SK-N-SH treated with all-trans-retinoic acid at 6 μM for 48 hours (cell line): ENCODE data around the gene ATF6B.

Source experiments
- ATAC-seq: fragments of 200-7000 bp; cut with Tn5 transposase; 3 replicates; pipeline ENCODE4 v1.9.1; 2020; ENCODE audit warnings: mild to moderate bottlenecking, moderate library complexity
- ARNTL ChIP-seq: fragments of 450-650 bp; formaldehyde crosslinking; IDR thresholded peaks from 2 replicates; pipeline ENCODE4 v1.5.0; 2020; ENCODE audit warnings: low read depth, mild to moderate bottlenecking, moderate library complexity, borderline replicate concordance
- CSDC2 ChIP-seq: fragments of 250-450 bp; sonication (Bioruptor Pico); IDR thresholded peaks from 2 replicates; pipeline ENCODE4 v1.5.0; 2020; ENCODE audit warnings: mild to moderate bottlenecking, moderate library complexity
- ESRRG ChIP-seq: fragments of 250-450 bp; sonication (Bioruptor Pico); IDR thresholded peaks from 2 replicates; pipeline ENCODE4 v1.6.1; 2021; ENCODE audit warnings: mild to moderate bottlenecking
- GLIS3 ChIP-seq: fragments of 250-450 bp; sonication (Bioruptor Pico); IDR thresholded peaks from 2 replicates; pipeline ENCODE4 v1.5.0; 2020; ENCODE audit warnings: mild to moderate bottlenecking, moderate library complexity
- ISL1 ChIP-seq: fragments of 250-450 bp; sonication (Bioruptor Pico); IDR thresholded peaks from 2 replicates; pipeline ENCODE4 v2.1.2; 2022; ENCODE audit warnings: mild to moderate bottlenecking, moderate library complexity
- OSR1 ChIP-seq: fragments of 250-450 bp; sonication (Bioruptor Pico); IDR thresholded peaks from 2 replicates; pipeline ENCODE4 v1.8.0; 2022; ENCODE audit warnings: moderate library complexity, mild to moderate bottlenecking, inconsistent platforms
- PPARA ChIP-seq: fragments of 250-450 bp; sonication (Bioruptor Pico); IDR thresholded peaks from 2 replicates; pipeline ENCODE4 v1.5.0; 2020; ENCODE audit warnings: mild to moderate bottlenecking, borderline replicate concordance
- RARB ChIP-seq: fragments of 250-450 bp; sonication (Bioruptor Pico); IDR thresholded peaks from 2 replicates; pipeline ENCODE4 v1.8.0; 2021; ENCODE audit warnings: mild to moderate bottlenecking, moderate library complexity
- SNAI2 ChIP-seq: fragments of 250-450 bp; sonication (Bioruptor Pico); IDR thresholded peaks from 2 replicates; pipeline ENCODE4 v1.5.0; 2020; ENCODE audit warnings: mild to moderate bottlenecking, moderate library complexity
- TCF4 ChIP-seq: fragments of 250-450 bp; sonication (Bioruptor Pico); IDR thresholded peaks from 2 replicates; pipeline ENCODE4 v1.8.0; 2021; ENCODE audit warnings: mild to moderate bottlenecking, moderate library complexity, borderline replicate concordance
- TOX ChIP-seq: fragments of 250-450 bp; sonication (Bioruptor Pico); IDR thresholded peaks from 2 replicates; pipeline ENCODE4 v1.8.0; 2021; ENCODE audit warnings: mild to moderate bottlenecking, moderate library complexity, borderline replicate concordance
- ZC3H10 ChIP-seq: fragments of 250-450 bp; sonication (Bioruptor Pico); IDR thresholded peaks from 2 replicates; pipeline ENCODE4 v1.5.1; 2021; ENCODE audit warnings: mild to moderate bottlenecking, moderate library complexity
- ZFP3 ChIP-seq: fragments of 250-450 bp; sonication (Bioruptor Pico); IDR thresholded peaks from 2 replicates; pipeline ENCODE4 v1.5.0; 2020; ENCODE audit warnings: mild to moderate bottlenecking, moderate library complexity
- ZFP30 ChIP-seq: fragments of 450-650 bp; formaldehyde crosslinking; IDR thresholded peaks from 2 replicates; pipeline ENCODE4 v1.5.0; 2022; ENCODE audit warnings: mild to moderate bottlenecking, moderate library complexity
- ZNF565 ChIP-seq: fragments of 450-650 bp; formaldehyde crosslinking; conservative IDR thresholded peaks from 2 replicates; pipeline ENCODE4 v1.5.0; 2020; ENCODE audit warnings: low read depth, mild to moderate bottlenecking, moderate library complexity
- ZNF70 ChIP-seq: fragments of 450-650 bp; formaldehyde crosslinking; IDR thresholded peaks from 2 replicates; pipeline ENCODE4 v1.5.0; 2020; ENCODE audit warnings: mild to moderate bottlenecking, moderate library complexity
- ZNF8 ChIP-seq: fragments of 450-650 bp; formaldehyde crosslinking; IDR thresholded peaks from 2 replicates; pipeline ENCODE4 v1.5.0; 2020; ENCODE audit warnings: mild to moderate bottlenecking, moderate library complexity
- TF ChIP-seq, protein P1 (sequence below): fragments of 250-450 bp; sonication (Bioruptor Pico); IDR thresholded peaks from 2 replicates; pipeline ENCODE4 v1.8.0; 2020; ENCODE audit warnings: mild to moderate bottlenecking, moderate library complexity, borderline replicate concordance
- TF ChIP-seq, protein P2 (sequence below): fragments of 250-450 bp; sonication (Bioruptor Pico); IDR thresholded peaks from 2 replicates; pipeline ENCODE4 v1.8.0; 2021; ENCODE audit warnings: low read depth, mild to moderate bottlenecking, moderate library complexity, borderline replicate concordance
- TF ChIP-seq, protein P3 (sequence below): fragments of 250-450 bp; sonication (Bioruptor Pico); IDR thresholded peaks from 2 replicates; pipeline ENCODE4 v1.5.0; 2020; ENCODE audit warnings: mild to moderate bottlenecking, moderate library complexity
- TF ChIP-seq, protein P4 (sequence below): fragments of 250-450 bp; sonication (Bioruptor Pico); IDR thresholded peaks from 2 replicates; pipeline ENCODE4 v1.5.1; 2020; ENCODE audit warnings: low read depth, mild to moderate bottlenecking, moderate library complexity

Gene ATF6B

DNA sequence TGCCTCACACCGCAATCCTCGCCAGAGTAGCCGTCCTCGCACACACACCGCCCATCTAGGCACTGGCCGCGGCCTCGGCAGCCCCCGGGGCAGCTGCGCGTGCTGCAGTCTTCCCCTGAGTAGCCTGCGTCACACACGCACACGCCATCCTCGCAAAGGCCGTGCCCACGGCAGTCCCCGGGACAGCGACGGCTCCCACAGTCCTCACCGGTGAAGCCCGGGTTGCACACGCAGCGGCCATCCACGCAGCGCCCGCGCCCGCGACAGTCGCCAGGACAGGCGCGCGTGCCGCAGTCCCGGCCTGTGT is 32.0 kb downstream of the ATF6B start:
- peak; percentile 49 for ATAC-seq
- TF ChIP-seq ZFP30, result no peak
- TF ChIP-seq CSDC2, result no peak
- TF ChIP-seq ZNF70 (CRISPR knock-in tag), result no peak
- TF ChIP-seq, protein P1, sequence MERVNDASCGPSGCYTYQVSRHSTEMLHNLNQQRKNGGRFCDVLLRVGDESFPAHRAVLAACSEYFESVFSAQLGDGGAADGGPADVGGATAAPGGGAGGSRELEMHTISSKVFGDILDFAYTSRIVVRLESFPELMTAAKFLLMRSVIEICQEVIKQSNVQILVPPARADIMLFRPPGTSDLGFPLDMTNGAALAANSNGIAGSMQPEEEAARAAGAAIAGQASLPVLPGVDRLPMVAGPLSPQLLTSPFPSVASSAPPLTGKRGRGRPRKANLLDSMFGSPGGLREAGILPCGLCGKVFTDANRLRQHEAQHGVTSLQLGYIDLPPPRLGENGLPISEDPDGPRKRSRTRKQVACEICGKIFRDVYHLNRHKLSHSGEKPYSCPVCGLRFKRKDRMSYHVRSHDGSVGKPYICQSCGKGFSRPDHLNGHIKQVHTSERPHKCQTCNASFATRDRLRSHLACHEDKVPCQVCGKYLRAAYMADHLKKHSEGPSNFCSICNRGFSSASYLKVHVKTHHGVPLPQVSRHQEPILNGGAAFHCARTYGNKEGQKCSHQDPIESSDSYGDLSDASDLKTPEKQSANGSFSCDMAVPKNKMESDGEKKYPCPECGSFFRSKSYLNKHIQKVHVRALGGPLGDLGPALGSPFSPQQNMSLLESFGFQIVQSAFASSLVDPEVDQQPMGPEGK (CRISPR knock-in tag), result no peak

DNA sequence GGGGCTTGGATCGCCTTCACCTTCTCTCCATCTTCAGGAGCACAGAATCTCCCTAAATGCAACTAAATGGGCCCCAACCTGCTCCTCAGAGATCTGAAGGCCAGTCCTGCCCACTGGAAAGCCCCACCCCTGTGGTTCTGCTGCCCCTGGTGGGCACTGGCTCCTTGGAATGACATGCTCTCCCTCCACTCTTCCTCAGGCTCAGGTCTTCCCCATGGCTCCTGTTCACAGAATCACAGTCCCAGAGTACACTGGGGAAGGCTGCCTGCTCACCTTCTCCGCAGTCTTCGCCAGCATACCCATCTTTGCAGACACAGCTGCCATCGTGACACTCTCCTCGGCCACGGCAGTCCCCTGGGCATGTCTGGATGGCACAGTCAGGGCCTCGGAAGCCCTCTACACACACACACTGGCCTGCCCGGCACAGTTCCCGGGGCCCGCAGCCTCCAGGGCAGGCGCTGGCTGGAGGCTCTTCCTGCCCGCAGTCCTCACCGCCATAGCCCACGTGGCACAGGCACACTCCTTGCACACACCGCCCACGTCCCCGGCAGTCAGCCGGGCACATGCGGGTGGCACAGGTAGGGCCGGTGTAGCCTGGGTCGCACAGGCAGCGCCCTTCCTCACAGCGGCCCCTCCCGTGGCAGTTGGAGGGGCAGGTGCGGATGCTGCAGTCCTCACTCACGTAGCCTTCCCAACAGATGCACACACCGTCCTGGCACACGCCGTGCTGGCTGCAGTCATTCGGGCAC is 32.5 kb downstream of the ATF6B start:
- ATAC-seq, result peak; percentile 42
- TF ChIP-seq ZNF565 (CRISPR knock-in tag) (no peak), ZNF70 (CRISPR knock-in tag) (no peak), ZC3H10 (no peak), ZFP30 (no peak)
- TF ChIP-seq, protein P2, sequence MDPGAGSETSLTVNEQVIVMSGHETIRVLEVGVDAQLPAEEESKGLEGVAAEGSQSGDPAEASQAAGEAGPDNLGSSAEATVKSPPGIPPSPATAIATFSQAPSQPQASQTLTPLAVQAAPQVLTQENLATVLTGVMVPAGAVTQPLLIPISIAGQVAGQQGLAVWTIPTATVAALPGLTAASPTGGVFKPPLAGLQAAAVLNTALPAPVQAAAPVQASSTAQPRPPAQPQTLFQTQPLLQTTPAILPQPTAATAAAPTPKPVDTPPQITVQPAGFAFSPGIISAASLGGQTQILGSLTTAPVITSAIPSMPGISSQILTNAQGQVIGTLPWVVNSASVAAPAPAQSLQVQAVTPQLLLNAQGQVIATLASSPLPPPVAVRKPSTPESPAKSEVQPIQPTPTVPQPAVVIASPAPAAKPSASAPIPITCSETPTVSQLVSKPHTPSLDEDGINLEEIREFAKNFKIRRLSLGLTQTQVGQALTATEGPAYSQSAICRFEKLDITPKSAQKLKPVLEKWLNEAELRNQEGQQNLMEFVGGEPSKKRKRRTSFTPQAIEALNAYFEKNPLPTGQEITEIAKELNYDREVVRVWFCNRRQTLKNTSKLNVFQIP, result no peak

DNA sequence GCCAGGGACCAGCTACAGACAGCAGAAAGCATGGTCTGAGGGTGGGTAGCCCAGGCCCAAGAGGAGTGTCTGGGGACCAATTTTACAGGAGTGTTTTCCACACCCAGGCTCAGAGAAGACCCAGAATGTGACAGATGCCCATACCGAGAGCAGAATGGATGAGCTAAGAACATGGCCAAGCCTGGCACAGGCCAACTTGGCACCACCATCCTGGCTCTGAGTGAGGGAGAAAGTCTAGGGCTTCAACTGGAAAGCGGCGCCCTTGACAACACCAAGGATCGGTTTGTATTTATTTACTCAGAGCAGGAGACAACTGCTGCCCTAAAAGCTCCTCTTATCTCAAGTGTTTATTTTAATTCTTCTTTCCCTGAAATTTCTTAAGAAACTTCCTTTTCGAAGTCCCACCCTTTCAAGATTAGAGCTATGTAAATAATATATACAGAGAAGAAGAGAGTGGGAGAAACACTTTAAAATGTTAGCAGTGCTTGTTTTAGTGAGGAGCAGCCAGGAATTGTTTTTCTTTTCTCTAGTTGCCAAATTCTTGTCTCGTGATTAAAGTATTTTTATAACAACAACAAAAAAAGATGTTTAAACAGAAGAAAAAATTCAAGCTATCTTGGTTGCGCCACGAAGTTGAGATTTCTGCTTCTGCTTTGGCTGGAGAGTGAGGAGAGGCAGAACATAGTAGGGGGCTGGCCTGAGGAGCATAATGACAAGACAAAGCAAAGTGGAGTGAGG is 35.1 kb downstream of the ATF6B start:
- no peak for ATAC-seq
- TF ChIP-seq, protein P3, sequence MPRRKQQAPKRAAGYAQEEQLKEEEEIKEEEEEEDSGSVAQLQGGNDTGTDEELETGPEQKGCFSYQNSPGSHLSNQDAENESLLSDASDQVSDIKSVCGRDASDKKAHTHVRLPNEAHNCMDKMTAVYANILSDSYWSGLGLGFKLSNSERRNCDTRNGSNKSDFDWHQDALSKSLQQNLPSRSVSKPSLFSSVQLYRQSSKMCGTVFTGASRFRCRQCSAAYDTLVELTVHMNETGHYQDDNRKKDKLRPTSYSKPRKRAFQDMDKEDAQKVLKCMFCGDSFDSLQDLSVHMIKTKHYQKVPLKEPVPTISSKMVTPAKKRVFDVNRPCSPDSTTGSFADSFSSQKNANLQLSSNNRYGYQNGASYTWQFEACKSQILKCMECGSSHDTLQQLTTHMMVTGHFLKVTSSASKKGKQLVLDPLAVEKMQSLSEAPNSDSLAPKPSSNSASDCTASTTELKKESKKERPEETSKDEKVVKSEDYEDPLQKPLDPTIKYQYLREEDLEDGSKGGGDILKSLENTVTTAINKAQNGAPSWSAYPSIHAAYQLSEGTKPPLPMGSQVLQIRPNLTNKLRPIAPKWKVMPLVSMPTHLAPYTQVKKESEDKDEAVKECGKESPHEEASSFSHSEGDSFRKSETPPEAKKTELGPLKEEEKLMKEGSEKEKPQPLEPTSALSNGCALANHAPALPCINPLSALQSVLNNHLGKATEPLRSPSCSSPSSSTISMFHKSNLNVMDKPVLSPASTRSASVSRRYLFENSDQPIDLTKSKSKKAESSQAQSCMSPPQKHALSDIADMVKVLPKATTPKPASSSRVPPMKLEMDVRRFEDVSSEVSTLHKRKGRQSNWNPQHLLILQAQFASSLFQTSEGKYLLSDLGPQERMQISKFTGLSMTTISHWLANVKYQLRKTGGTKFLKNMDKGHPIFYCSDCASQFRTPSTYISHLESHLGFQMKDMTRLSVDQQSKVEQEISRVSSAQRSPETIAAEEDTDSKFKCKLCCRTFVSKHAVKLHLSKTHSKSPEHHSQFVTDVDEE, result no peak
- no peak for TF ChIP-seq ARNTL (CRISPR knock-in tag)
- TF ChIP-seq CSDC2, result no peak
- TF ChIP-seq ISL1, result no peak
- TF ChIP-seq ZNF70 (CRISPR knock-in tag), result no peak
- no peak for TF ChIP-seq RARB
- TF ChIP-seq, protein P2, result no peak
- no peak for TF ChIP-seq OSR1 (CRISPR knock-in tag)
- no peak for TF ChIP-seq PPARA
- TF ChIP-seq ZC3H10, result no peak
- no peak for TF ChIP-seq ZNF8 (CRISPR knock-in tag)
- no peak for TF ChIP-seq TCF4 (CRISPR knock-in tag)
- no peak for TF ChIP-seq ZFP3
- TF ChIP-seq, protein P4, sequence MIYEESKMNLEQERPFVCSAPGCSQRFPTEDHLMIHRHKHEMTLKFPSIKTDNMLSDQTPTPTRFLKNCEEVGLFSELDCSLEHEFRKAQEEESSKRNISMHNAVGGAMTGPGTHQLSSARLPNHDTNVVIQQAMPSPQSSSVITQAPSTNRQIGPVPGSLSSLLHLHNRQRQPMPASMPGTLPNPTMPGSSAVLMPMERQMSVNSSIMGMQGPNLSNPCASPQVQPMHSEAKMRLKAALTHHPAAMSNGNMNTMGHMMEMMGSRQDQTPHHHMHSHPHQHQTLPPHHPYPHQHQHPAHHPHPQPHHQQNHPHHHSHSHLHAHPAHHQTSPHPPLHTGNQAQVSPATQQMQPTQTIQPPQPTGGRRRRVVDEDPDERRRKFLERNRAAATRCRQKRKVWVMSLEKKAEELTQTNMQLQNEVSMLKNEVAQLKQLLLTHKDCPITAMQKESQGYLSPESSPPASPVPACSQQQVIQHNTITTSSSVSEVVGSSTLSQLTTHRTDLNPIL (CRISPR knock-in tag), result no peak
- TF ChIP-seq, all 23 proteins: peak for 0

DNA sequence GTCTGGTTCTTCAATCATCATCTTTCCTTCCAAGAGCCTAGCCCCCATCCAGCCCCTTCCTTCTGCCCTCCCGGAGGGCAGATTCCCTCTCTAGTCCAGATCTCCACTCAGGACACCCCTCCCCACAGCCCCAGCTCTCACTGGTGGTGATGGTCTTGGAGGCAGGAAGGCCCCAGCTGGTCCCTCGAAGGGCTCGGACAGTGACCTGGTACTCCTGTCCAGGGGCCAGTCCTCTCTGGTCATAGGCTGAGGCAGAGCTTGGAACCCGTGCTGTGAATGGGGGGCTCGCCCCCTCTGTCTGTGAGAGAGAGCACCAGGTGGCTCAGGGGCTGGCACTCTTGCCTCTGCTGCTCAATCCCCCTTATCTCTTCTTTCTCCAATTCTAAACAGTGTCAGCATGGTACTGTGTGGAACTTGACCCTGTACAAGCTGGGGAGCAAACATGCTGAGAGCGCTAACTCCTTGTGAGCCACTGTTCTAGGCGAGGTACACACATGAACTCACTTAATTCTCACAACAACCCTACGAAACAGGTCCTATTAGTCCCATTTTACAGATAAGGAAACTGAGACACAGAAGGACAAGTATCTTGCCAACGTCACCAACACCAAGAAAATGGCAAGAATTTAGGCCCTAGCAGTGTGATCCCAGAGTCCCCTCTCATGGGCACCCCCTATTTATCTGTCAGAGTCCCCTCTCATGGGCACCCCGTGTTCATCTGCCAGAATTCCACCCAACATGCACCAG is 38.8 kb downstream of the ATF6B start:
- no peak for ATAC-seq

More for the DNA sequence above, 38.8 kb downstream of the ATF6B start:
- TF ChIP-seq CSDC2 (no peak), PPARA (no peak), TOX (CRISPR knock-in tag) (no peak), RARB (no peak), ZNF565 (CRISPR knock-in tag) (no peak), ZFP3 (no peak), ESRRG (CRISPR knock-in tag) (no peak), SNAI2 (CRISPR knock-in tag) (no peak), GLIS3 (CRISPR knock-in tag) (no peak)
